GM21526 (cell line): ENCODE data around the gene ALAS1.
A peak's percentile ranks its signal among the peaks of the same experiment; 100 is the strongest.

Experiments used
- ATAC-seq: cut with Tn5 transposase; IDR thresholded peaks from one replicate; pipeline ENCODE4 v1.9.1; 2021; ENCODE audit warnings: moderate library complexity; ENCODE audit not compliant: unreplicated experiment, low FRiP score

ALAS1 gene

DNA sequence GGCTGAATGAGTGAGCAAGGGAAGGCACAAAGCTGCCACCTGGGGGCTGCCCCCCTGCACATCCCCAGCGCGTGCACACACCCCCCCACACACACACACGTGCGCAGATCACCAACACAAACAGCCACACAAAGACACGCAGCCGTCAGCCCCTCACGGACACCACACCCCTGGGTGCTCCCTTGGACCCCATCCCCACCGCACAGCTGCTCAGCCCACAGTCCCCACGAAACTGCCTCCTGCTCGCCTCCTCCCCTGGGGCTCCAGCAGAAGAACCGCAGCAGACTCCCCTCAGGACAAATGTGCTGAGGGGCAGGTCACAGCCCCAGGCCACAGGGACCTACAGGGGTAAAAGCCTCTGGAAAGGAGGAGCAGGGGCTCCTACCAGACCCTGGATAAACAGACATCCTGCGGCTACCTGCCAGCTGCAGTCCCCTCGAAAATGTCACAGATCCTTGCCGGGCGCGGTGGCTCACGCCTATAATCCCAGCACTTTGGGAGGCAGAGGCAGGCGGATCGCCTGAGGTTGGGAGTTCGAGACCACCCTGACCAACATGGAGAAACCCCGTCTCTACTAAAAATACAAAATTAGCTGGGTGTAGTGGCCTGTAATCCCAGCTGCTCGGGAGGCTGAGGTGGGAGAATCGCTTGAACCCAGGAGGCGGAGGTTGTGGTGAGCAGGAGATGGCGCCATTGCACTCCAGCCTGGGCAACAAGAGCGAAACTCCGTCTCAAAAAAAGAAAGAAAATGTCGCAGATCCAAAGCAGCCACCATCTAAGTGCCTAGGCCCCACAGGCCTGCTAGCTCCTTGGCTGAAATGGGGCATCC is 34.5 kb downstream of the ALAS1 start:
- ATAC-seq = no peak

DNA sequence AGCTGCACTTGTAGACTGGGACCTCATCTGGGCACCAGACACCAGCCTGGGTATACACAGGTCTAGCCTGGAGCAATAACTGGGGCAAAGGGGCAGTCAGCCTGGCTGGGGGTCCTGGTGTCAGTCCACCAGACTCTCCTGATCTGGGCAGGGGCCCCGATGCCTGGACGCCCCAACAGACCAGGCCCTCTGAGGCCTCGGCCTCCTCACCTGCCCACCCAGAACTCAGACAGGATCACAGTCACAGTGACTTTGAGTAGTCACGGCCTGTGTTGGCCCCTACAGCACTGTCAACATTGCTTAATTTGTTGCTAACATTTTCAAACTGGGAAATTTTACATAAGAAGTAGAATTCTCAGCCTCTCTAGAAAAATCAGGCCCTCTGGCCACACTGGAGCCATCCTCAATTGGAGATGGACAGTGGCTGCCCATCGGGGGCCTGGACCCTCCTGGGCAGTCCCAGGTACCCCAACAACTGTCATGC is 35.2 kb downstream of the ALAS1 start:
- ATAC-seq = no peak

DNA sequence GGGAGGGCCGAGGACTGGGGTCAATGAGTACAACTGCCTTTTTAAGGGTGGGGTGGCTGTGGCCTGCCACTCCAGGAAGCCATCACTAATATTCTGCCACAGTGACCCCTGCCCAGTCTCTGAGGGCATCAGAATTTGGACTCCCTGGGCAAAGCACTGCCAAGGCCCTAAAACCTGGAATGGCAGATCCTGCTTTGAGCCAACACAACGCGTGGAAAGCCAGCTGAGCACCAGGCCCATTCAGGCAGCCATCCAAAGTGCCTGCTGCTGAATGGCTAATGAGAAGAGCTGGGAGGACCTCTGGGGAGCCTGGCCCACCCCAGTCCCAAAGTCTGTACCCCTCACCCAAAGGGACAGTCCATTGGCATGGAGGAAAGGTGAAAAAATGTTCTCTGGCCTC is 36.0 kb downstream of the ALAS1 start:
- ATAC-seq = no peak

DNA sequence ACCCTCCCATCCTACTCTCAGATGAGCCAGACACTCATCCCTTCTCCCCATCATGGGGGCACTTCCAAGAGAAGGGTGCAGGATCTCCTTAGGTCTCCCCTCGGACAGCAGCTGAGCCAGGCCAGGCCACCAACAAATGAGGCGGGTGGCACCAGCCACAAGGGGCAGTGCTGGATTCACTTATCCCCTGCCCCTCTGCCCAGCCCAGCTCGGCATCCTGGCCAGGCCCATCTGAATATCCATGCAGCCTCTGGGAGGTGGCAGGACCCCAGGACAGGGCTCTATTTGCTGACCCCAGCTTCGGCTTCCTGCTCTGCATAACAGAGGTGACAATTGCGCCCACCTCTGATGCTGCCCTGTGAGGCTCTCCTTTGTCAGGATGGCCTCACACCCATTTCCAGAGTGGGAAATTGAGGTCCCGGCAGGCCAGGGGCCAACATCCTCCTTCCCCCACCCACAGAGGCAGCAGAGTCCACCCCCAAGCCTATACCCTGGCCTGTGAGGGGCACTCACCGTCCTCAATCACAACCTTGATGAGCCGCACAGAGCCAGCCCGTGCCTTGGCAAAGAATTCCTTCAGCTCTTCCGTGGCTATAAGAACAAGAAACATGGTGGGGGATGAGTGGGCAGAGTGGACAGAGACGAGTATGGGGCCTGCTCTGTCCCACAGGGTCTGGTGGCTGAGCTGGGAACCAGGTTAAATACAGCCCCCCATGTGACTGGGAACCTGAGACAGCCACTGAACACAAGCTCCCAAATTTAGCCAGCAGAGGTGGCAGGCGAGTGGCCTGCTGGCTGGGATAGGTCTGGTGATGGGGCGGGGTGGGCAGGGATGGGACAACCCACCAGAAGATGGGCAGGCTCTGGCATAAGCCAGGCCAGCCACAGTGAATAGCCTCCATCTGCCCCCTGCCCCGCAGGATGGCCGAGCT is 36.8 kb downstream of the ALAS1 start:
- ATAC-seq = no peak

DNA sequence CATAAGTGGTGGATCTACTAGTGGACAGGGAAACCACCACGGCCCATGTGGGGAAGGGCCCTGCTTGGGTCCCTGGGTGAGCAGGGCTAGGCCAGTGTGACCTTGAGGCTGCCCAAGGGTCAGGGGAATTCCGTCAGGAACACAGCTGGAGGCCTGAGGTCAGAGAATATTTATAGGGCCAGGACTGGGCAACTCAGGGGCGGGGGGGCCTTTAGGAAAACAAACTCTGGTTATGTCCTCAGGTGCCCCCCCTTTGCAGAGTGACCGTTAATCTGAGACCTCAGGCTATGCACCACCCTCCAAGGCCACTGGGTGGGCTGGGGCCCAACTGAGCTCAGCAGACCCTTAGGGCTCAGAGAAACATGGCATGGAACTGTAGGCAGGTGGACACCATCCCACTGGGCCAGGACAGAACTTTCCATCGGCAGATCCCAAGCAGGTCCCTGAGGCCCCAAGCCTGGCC is 38.5 kb downstream of the ALAS1 start:
- no peak for ATAC-seq

DNA sequence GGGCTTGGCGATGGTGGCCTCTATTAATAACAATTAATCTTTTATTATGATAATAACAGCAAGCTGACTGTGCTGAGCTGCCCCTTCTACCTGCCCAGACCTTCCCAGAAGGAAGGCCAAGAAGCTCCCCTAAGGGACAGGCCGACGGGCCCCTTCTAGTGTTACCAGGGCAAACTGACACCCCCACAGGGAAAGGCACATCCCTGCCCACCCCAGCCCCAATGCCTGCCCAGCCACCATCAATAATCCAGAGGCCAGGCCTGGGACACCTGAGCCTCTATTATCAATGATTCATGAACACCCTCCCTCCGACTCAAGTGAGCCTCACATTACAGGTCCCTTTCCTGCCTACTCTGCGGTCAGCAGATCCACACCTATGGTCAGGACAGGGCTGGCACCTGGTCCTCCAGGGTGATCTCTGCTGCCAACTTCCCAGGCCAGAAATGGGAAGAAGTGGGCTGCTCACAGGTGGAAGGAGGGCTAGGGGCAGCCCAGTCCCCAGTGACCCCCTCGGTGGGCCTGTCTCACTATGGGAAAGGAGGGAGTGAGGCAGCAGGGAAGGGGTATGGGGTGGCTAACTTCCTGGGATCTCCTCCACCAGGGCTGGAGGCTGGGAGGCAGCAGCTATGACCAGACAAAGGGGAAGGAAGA is 39.2 kb downstream of the ALAS1 start:
- no peak for ATAC-seq

DNA sequence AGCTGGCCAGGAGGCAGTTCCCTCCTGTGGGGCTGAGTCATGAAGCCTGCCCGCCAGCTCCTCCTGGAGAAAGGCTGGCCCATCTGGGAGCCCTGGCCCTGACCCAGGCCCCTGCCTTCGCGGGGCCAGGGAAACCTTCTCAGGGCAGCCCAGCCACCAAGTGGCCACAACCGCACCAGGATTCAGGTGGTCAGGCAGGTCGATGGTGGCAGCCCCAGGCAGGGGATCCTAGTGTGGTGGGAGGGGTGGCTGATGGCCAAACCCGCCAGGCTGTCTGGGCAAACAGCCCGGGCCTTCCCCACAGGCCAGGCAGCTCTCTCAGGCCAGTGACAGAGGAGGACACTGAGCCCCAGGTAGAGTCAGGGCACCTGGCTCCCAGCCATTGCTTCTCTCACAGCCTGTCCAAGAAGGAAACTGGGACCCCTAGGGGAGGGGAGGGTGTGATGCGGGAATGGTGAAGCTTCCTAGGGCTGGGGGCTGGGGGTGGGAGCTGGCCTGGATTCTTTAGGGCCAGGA is 39.8 kb downstream of the ALAS1 start:
- ATAC-seq = no peak

DNA sequence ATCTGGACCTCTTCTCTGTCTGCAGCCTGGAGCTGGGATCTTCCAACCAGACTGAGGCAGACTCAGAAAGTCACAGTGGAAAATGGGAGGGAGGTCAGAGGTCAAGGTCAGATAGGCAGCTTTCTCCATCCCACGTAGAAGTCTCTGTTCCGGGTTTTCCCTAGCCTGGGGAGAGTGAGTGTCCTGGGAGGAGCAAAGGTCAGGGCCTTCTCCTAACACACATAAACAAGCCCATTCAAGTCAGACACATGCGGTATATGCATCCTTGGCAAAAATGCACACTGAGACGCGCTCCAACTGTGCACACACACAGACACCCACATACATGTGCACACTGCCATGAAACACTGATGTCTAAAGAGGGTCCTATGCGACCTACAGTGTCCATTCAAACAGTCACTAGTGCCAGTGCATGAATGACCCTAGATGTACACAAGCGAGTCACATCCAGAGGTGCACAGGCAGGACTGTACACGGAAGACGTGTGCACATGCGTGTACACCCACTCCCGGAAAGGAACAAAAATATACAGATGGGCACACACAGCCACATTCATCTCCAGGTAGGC is 40.3 kb downstream of the ALAS1 start:
- ATAC-seq = no peak

DNA sequence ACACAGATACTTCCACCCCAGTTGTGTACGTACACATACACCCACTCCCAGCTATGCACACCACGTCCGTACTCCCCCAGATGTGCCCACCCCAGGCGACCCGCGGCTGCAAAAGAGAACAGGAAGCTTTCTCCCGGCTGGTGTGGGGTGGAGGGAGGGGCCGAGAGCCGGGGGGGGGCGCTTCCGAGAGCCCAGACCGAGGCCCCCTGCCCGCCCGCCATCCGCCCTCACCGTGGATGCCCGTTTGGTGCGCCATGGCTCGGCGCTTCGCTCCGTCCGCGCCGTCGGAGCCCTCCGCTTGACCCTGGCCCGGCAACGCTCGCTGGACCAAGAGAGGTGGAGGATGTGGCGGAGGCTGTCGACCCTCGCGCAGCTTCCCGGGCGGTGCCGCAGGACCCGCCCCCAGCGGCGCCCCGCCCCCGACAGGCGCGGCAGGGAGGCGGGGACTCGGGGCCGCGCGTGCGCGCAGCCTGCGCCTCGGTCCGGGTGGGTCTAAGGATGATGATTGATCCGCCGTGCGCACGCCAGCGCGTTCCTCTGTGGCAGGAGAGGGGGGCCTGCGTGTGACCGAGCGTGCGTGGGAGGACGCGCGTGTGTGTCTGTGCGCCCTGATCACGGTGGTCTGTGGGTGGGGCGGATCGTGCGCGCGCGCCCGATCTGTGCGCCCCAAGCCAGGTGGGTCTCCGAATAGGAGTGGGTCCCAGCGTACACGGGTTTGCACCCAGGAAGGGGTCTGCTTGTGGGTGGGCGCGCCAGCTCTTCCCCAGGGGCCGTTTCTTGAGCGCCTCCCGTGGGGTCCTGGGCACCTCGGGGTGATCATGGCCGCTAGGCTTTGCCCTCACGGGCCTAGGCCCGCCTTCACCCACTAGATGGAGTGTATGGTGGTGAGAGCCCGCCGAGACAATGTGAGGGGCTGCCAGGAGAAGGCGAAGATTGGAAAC is 41.1 kb downstream of the ALAS1 start, which contains the start of gene TWF2:
Gene TWF2, minus strand, starts transcription at position 398 of the 941 bp plus-strand sequence. Its CDS starts 142 bp downstream, at position 256.
- ATAC-seq = peak; percentile 55

DNA sequence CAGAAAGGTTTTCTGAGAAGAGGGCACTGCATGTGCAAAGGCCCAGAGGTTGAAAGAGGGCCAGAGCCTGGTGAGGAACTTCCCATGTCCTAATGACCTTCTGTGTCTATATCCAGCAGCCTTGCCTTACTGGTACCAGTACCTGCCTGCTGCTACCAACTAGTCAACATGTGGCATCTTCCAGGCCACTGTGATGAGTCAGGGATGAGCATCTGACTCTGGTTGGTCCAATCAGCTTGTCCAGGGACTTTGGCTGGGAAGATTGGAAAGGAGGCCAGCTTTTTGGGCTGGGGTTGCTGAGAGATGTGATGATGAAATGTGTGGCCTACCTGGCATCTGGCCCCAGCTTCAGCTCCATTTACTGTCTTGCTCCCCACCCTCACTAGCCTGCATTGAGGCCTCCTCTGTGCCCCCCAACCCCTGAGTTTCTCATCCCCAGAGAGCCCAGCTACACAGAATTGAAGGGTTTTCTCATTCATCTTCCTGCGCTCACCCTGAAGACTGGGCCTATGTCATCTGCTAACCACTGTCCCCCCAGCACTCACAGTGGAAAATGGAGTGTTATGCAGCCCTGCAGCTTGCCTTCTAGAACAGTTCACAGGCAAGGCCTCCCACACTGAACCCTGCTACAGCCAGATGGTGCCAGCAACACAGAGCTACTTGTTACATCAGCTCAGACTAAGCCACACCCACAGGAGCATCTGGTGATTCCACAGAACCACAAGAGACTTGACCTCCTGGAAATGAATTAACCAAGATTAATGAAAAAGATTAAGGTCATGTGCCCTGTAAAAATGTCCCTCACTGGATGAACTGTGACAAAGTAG is 42.3 kb downstream of the ALAS1 start:
- ATAC-seq = no peak

DNA sequence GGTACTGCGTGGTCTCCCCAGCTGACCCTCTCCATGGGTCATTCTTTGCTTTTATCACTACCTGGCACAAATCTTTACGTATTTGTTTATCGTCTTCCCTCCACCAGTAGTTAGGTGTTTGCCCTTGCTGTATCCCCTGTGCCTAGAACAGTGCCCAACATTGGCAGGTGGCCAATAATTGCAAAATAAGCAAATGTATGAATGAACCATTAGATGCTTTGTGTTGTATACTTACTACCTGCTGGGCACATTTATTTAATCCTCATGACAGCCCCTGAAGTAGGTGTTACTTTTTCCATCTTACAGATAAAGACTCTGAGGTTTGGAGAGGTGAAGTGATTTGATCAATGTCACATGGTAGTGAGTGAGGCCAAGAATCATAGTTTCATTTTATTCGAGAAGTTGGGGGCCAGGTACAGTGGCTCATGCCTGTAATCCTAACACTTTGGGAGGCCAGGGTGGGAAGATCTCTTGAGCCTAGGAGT is 43.0 kb downstream of the ALAS1 start:
- ATAC-seq = no peak

DNA sequence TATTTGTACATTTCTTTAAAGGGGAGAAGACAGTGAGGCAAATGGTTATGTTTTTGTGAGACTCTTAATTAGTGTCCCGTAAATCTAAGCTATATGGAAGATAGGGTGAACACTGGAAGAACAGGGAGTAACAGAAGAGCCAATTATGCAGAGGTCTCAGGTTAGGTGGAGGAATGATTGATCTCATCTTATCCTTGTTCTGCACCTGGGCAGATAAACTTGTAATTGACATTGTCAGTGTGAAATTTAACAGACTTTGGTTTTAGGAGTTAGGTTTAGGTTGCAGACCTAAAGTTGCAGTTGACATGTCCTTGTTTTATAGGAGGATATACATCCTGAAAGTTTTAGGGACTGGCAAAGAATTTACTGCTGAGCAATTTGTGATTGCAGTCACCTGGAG is 44.1 kb downstream of the ALAS1 start:
- ATAC-seq = no peak

DNA sequence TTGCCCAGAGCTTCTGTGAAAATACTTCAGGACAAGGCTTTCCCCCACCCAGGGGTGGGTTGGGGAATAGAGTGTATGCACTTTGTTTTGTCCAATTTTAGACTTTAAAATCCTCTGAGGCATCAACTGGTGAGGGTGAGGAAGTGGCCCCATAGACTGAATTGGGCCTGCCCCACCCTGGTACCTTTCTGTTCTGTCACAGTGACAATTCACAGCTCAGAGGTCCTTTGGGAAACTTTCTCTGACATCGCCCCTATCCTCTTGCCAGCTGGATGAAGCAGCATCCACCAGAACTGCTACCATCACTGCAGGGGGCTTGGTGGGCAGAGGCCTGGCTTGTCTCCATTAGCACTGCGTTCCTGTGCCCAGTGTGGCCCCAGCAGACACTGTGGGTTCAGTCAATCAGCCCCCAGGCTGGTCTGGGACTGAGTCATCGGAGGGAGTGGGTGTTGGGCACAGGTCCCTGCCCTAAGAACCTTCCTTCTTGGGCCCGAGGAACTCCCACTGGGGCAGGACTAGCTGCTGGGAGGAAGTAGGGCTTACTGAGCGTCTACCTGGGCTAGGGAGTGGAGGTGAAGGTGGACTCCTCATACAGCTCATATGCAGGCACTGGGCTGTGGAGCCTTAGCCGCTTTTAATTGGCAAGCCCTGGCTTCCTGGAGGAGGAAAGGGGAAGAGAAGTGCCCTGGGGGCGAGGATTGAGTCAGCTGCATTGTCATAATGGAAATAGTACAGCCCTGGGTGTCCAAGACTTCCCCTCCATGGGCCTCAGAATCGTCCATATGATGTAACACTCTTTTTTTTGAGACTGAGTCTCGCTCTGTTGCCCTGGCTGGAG is 46.0 kb downstream of the ALAS1 start:
- ATAC-seq = no peak

DNA sequence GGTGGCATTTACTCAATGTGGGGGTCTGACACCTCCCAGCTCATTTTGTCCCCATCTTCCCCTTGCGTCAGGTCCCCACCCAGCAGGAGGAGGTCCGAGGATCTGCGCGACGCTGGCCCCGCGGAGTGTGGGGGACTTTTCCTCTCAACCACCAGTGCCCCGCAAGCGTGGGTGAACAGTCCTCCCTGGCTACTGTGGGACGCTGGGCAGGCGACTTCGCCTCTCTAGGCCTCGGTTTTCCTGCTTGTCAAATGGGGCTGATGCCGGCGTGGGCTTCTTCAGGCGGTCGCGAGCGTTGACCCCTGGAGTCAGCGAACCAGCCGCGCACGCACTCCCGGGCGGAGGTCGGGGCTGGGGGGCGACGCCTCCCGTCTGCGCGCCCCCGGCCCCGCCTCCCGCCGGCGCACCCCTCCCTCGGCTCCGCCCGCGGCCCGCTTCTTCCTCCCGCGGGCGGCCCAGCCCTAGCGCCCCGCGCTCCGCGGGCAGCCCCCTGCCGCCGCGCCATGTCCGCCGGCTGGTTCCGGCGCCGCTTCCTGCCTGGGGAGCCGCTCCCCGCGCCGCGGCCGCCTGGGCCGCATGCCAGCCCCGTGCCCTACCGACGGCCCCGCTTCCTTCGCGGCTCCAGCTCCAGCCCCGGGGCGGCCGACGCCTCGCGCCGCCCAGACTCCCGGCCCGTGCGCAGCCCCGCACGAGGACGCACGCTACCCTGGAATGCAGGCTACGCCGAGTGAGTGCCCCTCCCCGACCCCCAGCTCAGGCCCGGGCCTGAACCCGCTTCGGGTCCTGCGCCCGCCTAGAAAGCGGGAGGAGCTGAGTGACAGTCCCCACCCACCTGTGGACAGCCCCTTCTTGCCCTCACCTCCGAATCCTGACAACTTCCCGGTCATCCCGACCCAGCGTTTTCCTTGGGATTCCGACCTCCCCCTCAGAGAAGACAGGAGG is 47.6 kb downstream of the ALAS1 start, which contains the start of gene PPM1M:
Gene PPM1M, plus strand, starts transcription at position 438 of the 942 bp plus-strand sequence. Its CDS starts 66 bp downstream, at position 504.
- ATAC-seq = no peak

DNA sequence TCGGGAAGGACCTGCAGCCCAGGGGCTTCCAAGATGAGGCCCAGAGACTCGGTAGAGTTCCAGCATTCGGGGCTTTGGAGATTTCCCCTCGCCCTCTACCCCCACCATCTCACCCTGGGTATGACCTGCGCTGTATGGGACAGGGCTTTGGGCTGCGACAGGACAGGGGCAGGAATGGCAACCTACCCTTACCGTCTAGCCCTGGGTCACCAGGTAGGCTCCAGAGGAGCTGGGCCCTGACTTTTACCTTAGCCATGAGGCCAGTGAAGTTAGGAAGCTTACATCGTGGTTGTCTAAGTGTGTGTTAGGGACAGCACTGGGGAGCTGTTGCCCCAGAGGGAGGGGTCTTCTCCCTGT is 48.3 kb downstream of the ALAS1 start:
- no peak for ATAC-seq
